Ectodermal cell (in vitro differentiated cells): Measurements from ENCODE around the gene HEXD.

Experiments used
- H3K27ac ChIP-seq: 2 replicates; pipeline ENCODE4 v1.7.0; 2013; ENCODE audit warnings: mild to moderate bottlenecking, low read depth, low read length; ENCODE audit not compliant: insufficient read depth, poor library complexity, severe bottlenecking
- H3K27me3 ChIP-seq: 2 replicates; pipeline ENCODE4 v1.7.0; 2013; ENCODE audit warnings: mild to moderate bottlenecking, low read length; ENCODE audit not compliant: insufficient read depth, control insufficient read depth, poor library complexity, severe bottlenecking
- H3K36me3 ChIP-seq: one replicate; pipeline ENCODE4 v1.7.0; 2013; ENCODE audit warnings: low read length; ENCODE audit not compliant: control insufficient read depth, insufficient read depth
- H3K4me1 ChIP-seq: one replicate; pipeline ENCODE4 v1.7.0; 2013; ENCODE audit warnings: low read length; ENCODE audit not compliant: control insufficient read depth, insufficient read depth
- H3K4me3 ChIP-seq: 2 replicates; pipeline ENCODE4 v1.7.0; 2013; ENCODE audit warnings: low read depth, low read length, control low read depth; ENCODE audit not compliant: insufficient read depth
- H3K9me3 ChIP-seq: 2 replicates; pipeline ENCODE4 v1.7.0; 2013; ENCODE audit warnings: mild to moderate bottlenecking, low read length, moderate library complexity; ENCODE audit not compliant: control insufficient read depth
- WGBS, 2 experiments: methylation state at CpG; one replicate each; pipeline ENCODE4 v1.1.7; 2013; ENCODE audit warnings: missing lambda C conversion rate in 2 of 2; 5-methylcytosine and 5-hydroxymethylcytosine counted together

Gene HEXD

GRCh38 chr17:82383411-82383810 lies 34.7 kb upstream of the HEXD start:
- Histone ChIP-seq H3K4me1 (peaks cover 14% of the 10 kb centered on the region), H3K4me3 (no peak overlapping the region), H3K27me3 (no peaks in the 10 kb centered on the region), H3K9me3 (no peaks in the 10 kb centered on the region), H3K27ac (no peak overlapping the region), H3K36me3 (no peaks in the 10 kb centered on the region)
- WGBS, 2 experiments = 84 to 86% methylated on average over 17 of the region's 18 CpGs

GRCh38 chr17:82384051-82384729 lies 34.0 kb upstream of the HEXD start:
- Histone ChIP-seq H3K4me1 (peaks cover 14% of the 10 kb centered on the region), H3K27ac (no peak overlapping the region), H3K9me3 (no peaks in the 10 kb centered on the region), H3K36me3 (no peaks in the 10 kb centered on the region), H3K27me3 (no peaks in the 10 kb centered on the region), H3K4me3 (no peak overlapping the region)
- 88 to 89% methylated on average over 22 of the region's 22 CpGs for WGBS, 2 experiments

GRCh38 chr17:82384730-82385481 lies 33.2 kb upstream of the HEXD start:
- Histone ChIP-seq H3K36me3 (no peaks in the 10 kb centered on the region), H3K4me1 (peaks cover 14% of the 10 kb centered on the region), H3K9me3 (no peaks in the 10 kb centered on the region), H3K27me3 (no peaks in the 10 kb centered on the region), H3K4me3 (no peak overlapping the region), H3K27ac (no peak overlapping the region)
- WGBS, 2 experiments = 79% methylated on average over 26 of the region's 26 CpGs

- Histone ChIP-seq H3K4me3 (no peak overlapping the region), H3K4me1 (peaks cover 14% of the 10 kb centered on the region), H3K27ac (no peak overlapping the region), H3K9me3 (no peaks in the 10 kb centered on the region), H3K36me3 (no peaks in the 10 kb centered on the region), H3K27me3 (no peaks in the 10 kb centered on the region)
- WGBS, 2 experiments = 39 to 40% methylated on average over 22 to 26 of the region's 26 CpGs
Measured at GRCh38 chr17:82385559-82386254, 32.4 kb upstream of the HEXD start.

GRCh38 chr17:82386255-82386831 lies 31.8 kb upstream of the HEXD start:
- WGBS, 2 experiments = 70 to 74% methylated on average over 13 to 17 of the region's 17 CpGs
- Histone ChIP-seq H3K9me3 (no peaks in the 10 kb centered on the region), H3K27ac (no peak overlapping the region), H3K4me3 (no peak overlapping the region), H3K36me3 (no peaks in the 10 kb centered on the region), H3K4me1 (peaks cover 14% of the 10 kb centered on the region), H3K27me3 (no peaks in the 10 kb centered on the region)

GRCh38 chr17:82386881-82387704 lies 31.1 kb upstream of the HEXD start:
- no peak overlapping the region for H3K4me3 ChIP-seq
- no peak overlapping the region for H3K27ac ChIP-seq
- H3K4me1 ChIP-seq = peaks cover 14% of the 10 kb centered on the region
- WGBS, 2 experiments = 89% methylated on average over 38 of the region's 38 CpGs
- no peaks in the 10 kb centered on the region for H3K9me3 ChIP-seq
- no peaks in the 10 kb centered on the region for H3K36me3 ChIP-seq
- no peaks in the 10 kb centered on the region for H3K27me3 ChIP-seq

- Histone ChIP-seq H3K36me3 (no peaks in the 10 kb centered on the region), H3K4me1 (peaks cover 14% of the 10 kb centered on the region), H3K4me3 (no peak overlapping the region), H3K27me3 (no peaks in the 10 kb centered on the region), H3K27ac (no peak overlapping the region), H3K9me3 (no peaks in the 10 kb centered on the region)
- 89 to 90% methylated on average over 3 of the region's 3 CpGs for WGBS, 2 experiments
Measured at GRCh38 chr17:82387705-82388106, 30.4 kb upstream of the HEXD start.

GRCh38 chr17:82388223-82388921 lies 29.8 kb upstream of the HEXD start:
- Histone ChIP-seq H3K9me3 (no peaks in the 10 kb centered on the region), H3K27ac (no peak overlapping the region), H3K36me3 (no peaks in the 10 kb centered on the region), H3K4me1 (peaks cover 14% of the 10 kb centered on the region), H3K4me3 (no peak overlapping the region), H3K27me3 (no peaks in the 10 kb centered on the region)
- 88 to 91% methylated on average over 28 to 30 of the region's 34 CpGs for WGBS, 2 experiments

- Histone ChIP-seq H3K27ac (no peak overlapping the region), H3K9me3 (no peaks in the 10 kb centered on the region), H3K4me1 (peaks cover 14% of the 10 kb centered on the region), H3K4me3 (no peak overlapping the region), H3K27me3 (no peaks in the 10 kb centered on the region), H3K36me3 (no peaks in the 10 kb centered on the region)
- WGBS, 2 experiments = 96 to 97% methylated on average over 21 of the region's 21 CpGs
Measured at GRCh38 chr17:82388922-82389283, 29.2 kb upstream of the HEXD start.
